Cerebellar nuclear complex (tissue), 1 donor: ENCODE results near the gene METTL26.

ENCODE experiments used
- DNase-seq, 2 experiments: peaks; one replicate each; lab custom pipeline; 2025; lab: John Stamatoyannopoulos, UW

METTL26 gene

DNA sequence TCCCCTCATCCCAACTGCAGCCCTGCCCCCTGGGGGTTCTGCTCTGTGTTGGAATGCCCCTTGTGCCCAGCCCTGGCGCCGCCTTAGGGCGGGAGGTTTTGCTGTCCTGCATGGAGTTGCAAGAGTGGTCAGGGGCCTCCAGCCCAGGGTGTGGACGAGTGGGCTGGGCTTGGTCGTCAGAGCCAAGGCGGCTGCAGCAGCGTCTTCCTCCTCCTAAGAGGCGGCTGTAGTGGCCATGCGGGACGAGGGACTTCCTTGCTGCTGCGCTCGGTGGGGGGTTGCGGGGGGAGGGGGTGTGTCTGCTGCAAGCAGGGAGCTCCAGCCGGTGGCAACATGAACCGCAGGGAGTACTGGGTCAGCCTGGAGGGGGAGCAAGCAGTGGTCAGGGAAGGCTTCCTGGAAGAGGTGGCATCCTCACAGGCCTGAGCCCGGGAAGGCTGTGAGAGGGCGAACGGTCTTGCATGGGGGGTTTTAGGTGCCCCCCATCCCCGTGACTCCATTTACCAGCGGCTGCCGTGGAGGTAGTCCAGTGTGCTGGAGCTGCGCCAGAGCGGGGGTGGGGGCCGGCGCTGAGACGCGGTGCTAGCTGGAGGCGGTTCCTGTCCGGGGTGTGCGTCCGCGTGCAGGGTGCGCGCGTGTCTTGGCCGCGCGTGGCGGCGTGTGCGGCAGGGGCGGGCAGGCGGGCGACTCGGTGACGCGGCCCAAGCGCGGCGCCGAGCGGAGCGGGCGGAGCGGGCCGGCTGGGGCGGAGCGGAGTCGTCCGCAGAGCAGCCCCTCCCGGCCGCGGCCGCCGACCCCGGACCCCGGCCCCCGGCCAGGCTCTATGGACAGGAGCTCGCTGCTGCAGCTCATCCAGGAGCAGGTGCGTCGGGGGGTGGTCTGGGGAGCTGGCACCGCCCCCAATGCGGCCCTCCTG is 39.1 kb upstream of the METTL26 start, which contains the start of gene RHBDL1:
Gene RHBDL1, plus strand, starts transcription at position 704 of the 916 bp plus-strand sequence. Its CDS starts 120 bp downstream, at position 824.
- no peak for DNase-seq

DNA sequence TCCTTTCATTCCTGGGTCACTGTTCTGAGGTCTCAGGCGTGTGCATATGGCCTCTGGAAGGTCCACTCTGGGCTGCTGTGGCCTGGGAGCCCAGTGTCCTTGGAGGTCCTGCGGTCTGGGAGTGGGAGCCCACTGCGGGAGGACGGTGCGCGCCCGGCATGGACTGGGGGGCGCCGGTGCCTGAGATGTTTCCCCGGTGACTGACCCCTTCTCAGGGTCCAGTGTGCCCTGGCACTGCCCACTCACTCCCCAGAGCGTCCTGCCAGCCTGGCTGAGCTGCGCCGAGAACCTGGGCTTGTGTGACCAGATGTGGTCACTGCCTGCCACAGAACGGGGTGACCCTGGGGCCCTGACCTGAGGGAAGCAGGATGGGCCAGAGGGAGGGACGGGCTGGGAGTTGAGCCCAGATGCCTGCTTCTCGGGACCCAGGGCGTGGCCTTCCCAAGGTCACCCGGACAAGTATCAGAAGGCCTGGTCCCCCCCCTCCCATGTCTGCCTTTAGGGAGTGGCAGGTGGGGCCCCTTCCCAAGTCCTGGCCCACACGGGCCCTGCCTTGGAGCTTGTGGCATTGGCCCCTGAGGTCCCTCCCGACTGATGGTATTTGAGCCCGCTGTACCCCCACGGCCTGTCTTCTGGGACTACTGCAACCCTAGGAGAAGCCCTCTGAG is 38.2 kb upstream of the METTL26 start:
- DNase-seq = no peak

DNA sequence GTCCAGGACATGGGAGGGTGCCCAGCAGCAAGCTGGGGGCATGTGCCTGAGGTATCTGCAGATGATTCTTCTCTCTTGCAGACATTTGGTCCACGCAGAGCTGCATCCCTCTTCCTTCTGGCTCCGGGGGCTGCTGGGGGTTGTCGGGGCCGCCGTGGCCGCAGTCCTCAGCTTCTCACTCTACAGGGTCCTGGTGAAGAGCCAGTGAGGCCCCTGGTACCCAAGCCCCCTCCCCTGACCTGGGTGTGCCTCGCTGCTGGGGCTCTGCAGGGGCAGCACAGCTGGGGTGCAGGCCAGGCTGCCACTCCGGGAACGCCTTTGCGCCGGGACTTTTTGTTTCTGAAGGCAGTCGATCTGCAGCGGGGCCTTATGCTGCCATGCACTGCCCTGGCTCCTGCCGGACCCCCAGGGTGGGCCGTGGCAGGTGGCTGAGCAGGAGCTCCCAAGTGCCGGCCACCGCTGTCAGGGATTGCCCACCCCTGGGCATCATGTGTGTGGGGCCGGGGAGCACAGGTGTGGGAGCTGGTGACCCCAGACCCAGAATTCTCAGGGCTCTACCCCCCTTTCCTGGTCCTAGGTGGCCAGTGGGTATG is 37.4 kb upstream of the METTL26 start:
- DNase-seq = no peak

DNA sequence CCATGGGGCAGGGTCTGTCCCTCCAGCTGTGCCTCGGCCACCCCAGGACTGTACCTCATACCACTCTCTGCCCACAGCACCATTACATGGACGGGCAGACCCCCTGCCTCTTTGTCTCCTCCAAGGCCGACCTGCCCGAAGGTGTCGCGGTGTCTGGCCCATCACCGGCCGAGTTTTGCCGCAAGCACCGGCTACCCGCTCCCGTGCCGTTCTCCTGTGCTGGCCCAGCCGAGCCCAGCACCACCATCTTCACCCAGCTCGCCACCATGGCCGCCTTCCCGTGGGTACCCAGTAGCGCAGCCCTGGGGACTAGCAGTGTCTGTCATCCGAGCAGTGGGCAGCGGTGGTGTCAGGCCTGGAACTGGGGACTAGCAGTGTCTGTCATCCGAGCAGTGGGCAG is 36.7 kb upstream of the METTL26 start:
- no peak for DNase-seq

DNA sequence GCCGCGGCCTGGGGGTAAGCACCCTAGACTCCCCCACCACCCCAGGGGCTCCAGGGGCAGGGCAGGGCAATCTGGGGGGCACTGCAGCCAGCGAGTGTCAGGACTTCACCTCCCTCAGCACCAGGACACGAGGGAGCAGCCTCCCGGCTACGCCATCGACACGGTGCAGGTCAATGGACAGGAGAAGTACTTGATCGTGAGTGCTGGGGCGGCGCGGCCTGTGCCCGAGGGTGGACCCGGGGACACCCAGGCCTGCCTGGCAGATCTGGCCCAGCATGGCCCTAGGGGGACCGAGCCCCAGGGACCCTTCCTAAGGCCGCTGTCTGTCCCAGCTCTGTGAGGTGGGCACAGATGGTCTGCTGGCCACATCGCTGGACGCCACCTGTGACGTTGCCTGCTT is 36.3 kb upstream of the METTL26 start:
- no peak for DNase-seq

DNA sequence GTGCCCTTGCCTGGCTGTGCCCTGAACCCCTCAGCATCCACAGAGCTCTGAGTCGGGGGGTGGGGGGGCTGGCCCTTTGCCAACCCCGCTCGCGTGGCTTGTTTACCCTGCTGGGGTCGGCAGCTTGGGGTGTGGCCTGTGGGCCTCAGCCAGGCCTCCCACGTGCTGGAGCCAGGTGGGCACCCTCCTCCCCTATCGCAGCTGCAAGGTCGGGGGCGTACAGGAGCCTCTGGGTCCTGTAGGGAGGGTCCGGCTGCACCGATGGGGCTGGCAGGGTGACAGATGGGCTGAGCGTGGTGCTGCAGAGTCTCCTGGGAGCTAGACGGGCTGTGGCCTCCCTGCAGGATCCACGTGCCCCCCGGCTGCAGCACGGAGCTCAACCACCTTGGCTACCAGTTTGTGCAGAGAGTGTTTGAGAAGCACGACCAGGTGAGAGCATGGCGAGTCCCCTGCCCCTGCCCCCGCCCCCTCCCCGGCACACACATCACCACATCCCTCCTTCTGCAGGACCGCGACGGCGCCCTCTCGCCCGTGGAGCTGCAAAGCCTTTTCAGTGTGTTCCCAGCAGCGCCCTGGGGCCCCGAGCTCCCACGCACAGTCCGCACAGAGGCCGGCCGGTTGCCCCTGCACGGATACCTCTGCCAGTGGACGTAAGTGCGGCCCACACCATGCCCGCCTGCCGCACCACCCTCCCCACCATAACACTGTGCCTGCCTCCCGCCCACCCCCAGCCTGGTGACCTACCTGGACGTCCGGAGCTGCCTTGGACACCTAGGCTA is 35.4 kb upstream of the METTL26 start:
- DNase-seq = no peak

DNA sequence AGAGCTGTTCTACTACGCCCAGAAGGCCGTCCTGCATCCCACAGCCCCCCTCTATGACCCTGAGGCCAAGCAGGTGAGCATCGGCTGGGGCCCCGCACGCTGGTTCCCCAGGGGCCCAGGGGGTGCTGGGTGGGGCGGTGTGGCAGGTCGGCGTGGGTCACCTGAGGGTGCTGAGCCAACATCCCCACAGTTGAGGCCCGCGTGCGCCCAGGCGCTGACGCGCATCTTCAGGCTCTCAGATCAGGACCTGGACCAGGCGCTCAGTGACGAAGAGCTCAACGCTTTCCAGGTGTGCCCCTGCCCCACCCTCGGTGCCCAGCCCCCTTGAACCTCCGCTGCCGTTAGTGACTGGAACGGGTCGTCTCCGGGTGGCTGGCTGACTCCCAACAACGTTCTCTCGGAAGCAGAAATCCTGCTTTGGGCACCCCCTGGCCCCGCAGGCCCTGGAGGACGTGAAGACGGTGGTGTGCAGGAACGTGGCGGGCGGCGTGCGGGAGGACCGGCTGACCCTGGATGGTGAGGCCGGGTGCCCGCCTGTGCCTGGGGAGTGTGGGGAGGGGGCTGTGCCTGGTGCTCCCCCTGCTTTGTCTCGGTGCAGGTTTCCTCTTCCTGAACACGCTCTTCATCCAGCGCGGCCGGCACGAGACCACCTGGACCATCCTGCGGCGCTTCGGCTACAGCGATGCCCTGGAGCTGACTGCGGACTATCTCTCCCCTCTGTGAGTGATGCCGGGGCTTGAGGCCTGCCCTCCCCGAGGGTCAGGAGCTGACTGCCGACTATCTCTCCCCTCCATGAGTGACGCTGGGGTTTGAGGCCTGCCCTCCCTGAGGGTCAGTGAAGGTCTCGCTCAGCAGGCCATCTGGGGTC is 34.6 kb upstream of the METTL26 start:
- DNase-seq = no peak

DNA sequence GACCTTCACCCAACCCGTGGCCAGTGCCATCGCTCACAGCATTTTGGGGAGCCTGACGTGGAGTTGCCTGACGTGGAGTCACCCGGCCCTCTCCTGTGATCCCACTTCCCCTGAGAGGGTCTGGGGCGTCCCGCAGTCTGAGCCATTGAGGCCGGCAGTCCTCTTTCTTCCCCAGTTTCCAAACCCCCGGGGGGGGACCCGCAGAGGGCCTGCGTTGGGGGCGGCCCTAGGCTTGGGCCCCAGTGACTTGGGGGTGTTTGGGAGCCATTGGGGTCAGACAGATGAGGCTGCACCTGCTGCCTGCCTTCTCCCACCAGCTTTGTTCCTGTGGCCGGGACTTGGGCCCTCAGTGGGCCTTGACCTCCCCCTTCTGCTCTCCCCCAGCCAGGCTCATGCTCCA is 33.6 kb upstream of the METTL26 start:
- DNase-seq = no peak

DNA sequence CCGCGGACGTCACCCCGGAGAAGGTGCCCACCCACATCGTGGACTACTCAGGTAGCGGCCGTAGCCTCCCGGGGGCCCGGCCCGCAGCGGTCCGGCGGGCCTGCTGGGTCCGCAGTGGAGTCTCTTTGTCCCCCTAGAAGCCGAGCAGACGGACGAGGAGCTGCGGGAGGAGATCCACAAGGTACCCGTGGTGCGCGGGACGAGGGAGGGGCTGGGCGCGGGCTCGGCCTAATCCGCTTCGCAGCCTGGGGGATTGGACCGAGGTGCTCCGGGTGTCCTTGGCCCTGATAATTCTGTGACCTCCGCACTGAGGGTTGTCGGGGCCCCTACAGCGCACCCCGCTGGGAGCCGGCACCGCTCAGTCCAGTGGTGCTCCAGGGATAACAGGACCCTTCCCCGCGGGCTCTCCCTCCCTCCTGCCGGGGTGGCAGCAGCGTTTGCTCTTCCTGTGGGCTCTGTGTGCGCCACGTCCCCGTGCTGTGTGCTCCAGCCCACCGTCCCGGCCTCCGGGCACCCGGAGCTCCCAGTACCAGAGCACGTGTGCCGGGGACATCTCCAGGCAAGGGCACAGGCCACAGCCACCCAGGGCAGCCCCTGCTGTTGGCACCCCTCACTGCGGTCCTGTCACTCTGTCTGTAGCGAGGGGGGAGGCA is 32.5 kb upstream of the METTL26 start:
- DNase-seq = no peak

DNA sequence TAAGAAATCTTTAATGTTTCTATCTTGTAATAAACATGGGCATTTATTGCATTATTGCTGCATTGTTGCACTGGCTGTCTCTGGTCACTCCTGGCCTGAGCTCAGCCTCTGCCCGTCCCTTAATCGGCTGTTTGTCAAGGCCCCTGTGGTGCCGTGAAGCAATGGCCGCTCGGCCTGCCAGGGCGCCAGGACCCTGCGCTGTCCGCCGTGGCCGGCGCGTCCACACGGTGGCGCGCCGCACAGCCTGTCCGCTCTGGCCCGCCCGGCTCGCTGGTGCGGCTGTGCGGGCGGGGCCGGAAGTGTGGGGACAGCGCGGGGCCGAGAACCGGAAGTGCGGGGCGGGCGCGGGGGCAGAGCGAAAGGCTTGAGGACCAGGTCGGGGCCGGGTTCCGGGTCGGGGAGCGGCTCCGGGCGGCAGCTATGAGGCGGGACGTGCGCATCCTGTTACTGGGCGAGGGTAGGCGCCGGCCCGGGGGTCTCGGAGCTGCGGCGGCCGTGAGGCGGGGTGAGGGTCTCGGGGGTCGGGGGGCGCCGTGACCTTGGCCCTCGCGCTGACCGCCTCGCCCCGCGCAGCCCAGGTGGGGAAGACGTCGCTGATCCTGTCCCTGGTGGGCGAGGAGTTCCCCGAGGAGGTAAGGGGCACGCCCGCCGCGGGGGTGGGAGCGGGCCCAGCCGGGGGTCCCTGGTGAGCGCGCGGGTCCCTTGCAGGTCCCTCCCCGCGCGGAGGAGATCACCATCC is 31.8 kb upstream of the METTL26 start, which contains the start of gene RHOT2:
Gene RHOT2, plus strand, starts transcription at position 353 of the 739 bp plus-strand sequence. Its CDS starts 68 bp downstream, at position 421.
- DNase-seq = peak; percentile 61 to 67

DNA sequence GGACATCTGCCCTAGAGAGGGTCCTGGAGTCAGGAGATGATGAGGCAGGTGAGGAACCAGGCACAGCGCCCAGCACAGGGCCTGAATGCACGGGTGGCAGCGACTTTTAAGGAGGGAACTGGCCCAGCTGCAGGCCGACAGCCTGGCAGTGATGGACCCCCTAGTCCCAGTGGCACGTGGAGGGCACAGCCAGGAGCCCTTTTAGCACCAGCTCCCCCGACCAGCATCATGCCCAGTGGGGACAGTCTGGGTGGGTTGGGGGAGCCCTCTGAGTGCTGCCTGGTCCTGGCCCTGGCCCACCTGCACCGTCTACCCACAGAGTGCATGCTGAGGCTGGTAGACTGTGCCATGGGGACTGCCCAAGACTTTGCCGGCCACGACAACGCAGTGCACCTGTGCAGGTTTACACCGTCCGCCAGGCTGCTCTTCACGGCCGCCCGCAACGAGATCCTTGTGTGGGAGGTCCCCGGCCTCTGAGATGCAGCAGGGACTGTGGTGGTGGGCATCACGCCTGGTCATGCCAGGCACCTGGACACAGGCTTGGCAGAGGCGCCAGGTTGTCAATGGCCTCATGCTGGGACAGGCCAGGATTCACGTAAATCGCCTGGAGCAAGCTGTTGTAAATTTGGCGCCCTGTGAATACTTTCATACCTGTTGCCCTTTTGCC is 31.1 kb upstream of the METTL26 start:
- DNase-seq = no peak

DNA sequence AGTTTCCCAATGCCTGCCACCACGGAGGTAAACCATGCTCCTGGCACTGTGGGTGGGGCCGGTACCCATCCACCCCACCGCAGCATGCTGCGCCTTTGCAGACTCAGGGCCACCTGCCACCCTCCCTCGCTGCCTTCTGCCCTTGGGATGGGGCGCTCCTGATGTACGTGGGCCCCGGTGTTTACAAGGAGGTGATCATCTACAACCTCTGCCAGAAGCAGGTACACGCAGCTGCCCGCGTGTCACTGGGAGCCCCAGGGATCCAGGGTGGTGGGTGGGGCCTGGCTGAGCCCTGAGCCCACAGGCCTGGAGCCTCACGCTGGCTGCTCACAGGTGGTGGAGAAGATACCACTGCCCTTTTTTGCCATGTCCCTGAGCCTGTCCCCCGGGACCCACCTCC is 30.5 kb upstream of the METTL26 start:
- no peak for DNase-seq

DNA sequence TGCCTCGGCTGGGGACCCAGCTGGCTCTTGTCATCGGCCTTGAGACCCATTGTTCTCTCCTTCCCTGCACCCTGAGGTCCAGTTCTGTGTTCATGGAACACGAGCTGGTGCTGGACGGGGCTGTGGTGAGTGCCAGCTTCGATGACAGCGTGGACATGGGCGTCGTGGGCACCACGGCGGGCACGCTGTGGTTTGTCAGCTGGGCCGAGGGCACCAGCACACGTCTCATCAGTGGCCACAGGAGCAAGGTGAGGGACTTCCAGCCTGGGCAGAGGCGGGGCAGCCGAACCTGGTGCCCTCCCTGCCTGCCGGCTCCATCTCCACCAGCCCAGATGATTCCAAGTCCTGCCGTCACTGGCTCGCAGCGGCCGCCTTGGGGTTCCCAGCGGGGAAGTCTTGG is 26.5 kb upstream of the METTL26 start:
- DNase-seq = no peak

DNA sequence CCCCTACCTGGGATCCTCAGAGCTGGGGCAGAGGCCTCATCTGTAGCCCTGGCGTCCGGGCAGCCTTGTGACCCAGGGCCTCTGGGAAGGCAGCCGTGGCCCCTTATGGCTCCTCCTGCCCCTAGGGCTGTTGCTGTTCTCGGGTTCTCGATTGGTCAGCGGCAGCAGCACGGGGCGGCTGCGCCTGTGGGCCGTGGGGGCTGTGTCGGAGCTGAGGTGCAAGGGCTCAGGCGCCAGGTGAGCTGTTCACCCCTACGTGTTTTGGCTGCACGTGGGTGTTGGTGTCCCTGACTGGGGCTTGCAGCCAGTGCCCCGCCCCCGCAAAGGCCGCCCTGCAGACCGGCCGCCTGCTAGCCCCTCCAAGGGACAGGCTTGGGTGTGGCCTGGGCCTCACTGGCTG is 26.0 kb upstream of the METTL26 start:
- no peak for DNase-seq

DNA sequence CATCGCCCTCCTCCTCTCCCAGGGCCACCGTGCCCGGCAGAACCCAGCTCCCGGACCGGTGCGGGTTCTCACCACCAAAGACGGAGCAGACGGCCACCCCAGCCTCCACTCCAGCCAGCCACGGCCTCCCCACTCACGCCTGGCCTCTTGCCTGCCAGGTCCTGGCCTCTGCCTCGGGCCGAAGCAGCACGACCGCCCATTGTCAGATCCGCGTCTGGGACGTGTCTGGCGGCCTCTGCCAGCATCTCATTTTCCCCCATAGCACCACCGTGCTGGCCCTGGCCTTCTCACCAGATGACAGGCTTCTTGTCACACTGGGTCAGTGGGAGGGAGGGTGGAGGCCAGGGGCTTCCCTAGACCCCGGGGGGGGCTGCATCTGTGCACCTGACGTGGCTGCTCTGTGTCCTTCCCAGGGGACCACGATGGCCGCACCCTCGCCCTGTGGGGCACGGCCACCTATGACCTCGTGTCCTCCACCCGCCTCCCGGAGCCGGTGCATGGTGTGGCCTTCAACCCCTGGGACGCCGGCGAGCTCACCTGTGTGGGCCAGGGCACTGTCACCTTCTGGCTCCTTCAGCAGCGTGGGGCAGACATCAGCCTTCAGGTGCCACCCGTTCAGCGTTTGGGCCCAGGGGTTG is 25.2 kb upstream of the METTL26 start:
- no peak for DNase-seq

DNA sequence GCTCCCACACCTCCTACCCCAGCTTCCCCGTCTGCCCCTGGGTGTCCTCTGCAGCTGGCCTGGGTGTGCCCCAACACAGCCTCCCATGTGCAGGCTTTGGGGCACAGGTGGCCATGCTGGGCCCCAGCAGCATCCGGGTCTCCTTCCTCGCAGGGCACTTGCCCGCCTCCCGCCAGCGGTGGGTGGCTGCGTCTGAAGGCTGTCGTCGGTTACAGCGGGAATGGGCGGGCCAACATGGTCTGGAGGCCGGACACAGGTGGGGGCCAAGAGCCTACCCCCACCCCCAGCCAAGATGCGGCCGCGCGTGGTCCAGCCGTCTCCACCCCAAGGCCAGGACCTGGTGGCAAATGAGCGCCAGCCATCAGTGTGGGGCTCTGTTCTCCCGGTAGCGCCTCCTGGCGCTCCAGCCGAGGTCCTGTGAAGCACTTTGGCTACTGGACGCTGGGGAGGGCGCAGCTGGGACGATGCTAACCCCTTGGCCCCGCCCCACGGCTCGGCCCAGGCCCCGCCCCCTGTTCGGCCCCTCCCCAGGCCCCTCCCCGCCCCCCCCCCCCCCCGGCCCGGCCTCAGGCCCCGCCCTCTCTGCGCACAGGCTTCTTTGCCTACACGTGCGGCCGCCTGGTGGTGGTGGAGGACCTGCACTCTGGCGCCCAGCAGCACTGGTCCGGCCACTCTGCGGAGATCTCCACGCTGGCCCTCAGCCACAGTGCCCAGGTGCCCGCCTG is 24.5 kb upstream of the METTL26 start:
- DNase-seq = no peak

DNA sequence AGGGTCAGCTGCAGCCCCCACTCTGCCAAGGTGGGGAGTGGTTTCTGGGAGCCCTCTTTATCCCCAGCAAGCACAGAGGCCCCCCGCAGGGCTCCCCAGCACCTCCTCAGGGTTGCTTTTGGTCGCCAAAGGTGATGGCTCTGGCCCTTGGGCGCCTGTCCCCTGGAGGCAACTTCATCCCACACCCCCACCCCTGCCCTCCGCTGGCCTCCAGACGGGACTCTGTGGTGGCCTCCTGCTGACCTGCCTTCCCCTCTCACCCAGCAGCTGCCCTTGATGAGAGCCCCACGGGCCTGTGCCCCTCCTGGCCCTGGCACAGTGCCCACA is 24.0 kb upstream of the METTL26 start:
- DNase-seq = no peak

DNA sequence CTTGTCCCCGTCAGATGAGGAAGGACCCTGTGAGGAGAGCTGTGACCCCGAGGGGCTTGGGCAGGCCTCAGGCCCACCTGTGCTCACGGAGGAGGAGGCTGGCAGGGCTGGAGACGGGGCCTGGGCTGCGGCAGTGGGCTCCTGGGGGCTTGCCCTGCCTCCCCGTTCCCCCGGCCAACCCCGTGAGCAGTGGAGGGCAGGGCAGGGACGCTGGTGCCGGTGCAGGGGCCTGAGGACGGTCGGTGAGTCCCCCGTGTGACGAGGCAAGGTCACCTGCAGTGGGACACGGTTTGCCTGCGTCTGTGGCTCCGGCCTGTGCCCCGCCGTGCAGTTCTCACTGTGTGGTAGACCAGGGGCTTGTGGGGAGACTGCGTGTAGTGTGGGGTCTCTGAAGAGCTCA is 23.5 kb upstream of the METTL26 start:
- no peak for DNase-seq
